ENCODE results near the gene LRRC14B.
A peak's percentile ranks its signal among the peaks of the same experiment; 100 is the strongest.
"Not testable (repeated sequence)": the region's sequence is repeated elsewhere in the genome, so short reads cannot be mapped to it uniquely, and the experiment has no call there.

Gene LRRC14B

GRCh38 chr5:215256-215655 is 24.0 kb downstream of the LRRC14B start:
- H3K4me1 ChIP-seq (ENCODE audit: control insufficient read depth, insufficient read depth, low read length); H3K9ac ChIP-seq (ENCODE audit: low read length); H3K36me3 ChIP-seq (ENCODE audit: control insufficient read depth, insufficient read depth, low read length); H3K4me3 ChIP-seq (ENCODE audit: low read length); H3K27ac ChIP-seq (ENCODE audit: low read depth, low read length); H3K27me3 ChIP-seq (ENCODE audit: control insufficient read depth, insufficient read depth, low read length): not testable (repeated sequence)

- H3K27me3 ChIP-seq (ENCODE audit: control insufficient read depth, insufficient read depth, low read length); H3K4me1 ChIP-seq (ENCODE audit: control insufficient read depth, insufficient read depth, low read length); H3K9ac ChIP-seq (ENCODE audit: low read length); H3K27ac ChIP-seq (ENCODE audit: low read depth, low read length); H3K36me3 ChIP-seq (ENCODE audit: control insufficient read depth, insufficient read depth, low read length); H3K4me3 ChIP-seq (ENCODE audit: low read length): not testable (repeated sequence)
Observed at GRCh38 chr5:216076-216475, 24.8 kb downstream of the LRRC14B start.

GRCh38 chr5:217494-218456 is 26.5 kb downstream of the LRRC14B start, which contains the start of the genes CCDC127 and SDHA:
Gene CCDC127 (minus strand): TSS chr5:218153. CDS start chr5:216849, 1,304 bp downstream.
Gene SDHA (plus strand): TSS chr5:218320. CDS start chr5:218356, 36 bp downstream.
- Histone ChIP-seq H3K4me3 (ENCODE audit: low read length) (peak within 1 kb of the TSS; percentile 90), H3K9ac (ENCODE audit: low read length) (peak within 1 kb of the TSS; percentile 90), H3K27ac (ENCODE audit: low read depth, low read length) (peak within 1 kb of the TSS; percentile 83)
- not testable (repeated sequence) for H3K36me3 ChIP-seq (ENCODE audit: control insufficient read depth, insufficient read depth, low read length); H3K4me1 ChIP-seq (ENCODE audit: control insufficient read depth, insufficient read depth, low read length); H3K27me3 ChIP-seq (ENCODE audit: control insufficient read depth, insufficient read depth, low read length)

GRCh38 chr5:218457-219291 is 27.4 kb downstream of the LRRC14B start:
- no peaks in the 10 kb centered on the region for H3K4me1 ChIP-seq (ENCODE audit: control insufficient read depth, insufficient read depth, low read length)
- H3K36me3 ChIP-seq (ENCODE audit: control insufficient read depth, insufficient read depth, low read length): no peaks in the 10 kb centered on the region
- H3K27me3 ChIP-seq (ENCODE audit: control insufficient read depth, insufficient read depth, low read length): no peaks in the 10 kb centered on the region
- H3K9ac ChIP-seq (ENCODE audit: low read length): peak overlapping the region; percentile 90
- H3K4me3 ChIP-seq (ENCODE audit: low read length): peak overlapping the region; percentile 90
- H3K27ac ChIP-seq (ENCODE audit: low read depth, low read length): peak overlapping the region; percentile 83

GRCh38 chr5:219460-219863 is 28.2 kb downstream of the LRRC14B start:
- H3K27me3 ChIP-seq (ENCODE audit: control insufficient read depth, insufficient read depth, low read length): no peaks in the 10 kb centered on the region
- H3K36me3 ChIP-seq (ENCODE audit: control insufficient read depth, insufficient read depth, low read length): no peaks in the 10 kb centered on the region
- no peaks in the 10 kb centered on the region for H3K4me1 ChIP-seq (ENCODE audit: control insufficient read depth, insufficient read depth, low read length)
- peak overlapping the region; percentile 1 for H3K9ac ChIP-seq (ENCODE audit: low read length)
- H3K27ac ChIP-seq (ENCODE audit: low read depth, low read length): no peak overlapping the region
- peak overlapping the region; percentile 90 for H3K4me3 ChIP-seq (ENCODE audit: low read length)

GRCh38 chr5:219991-220390 is 28.7 kb downstream of the LRRC14B start:
- no peaks in the 10 kb centered on the region for H3K27me3 ChIP-seq (ENCODE audit: control insufficient read depth, insufficient read depth, low read length)
- H3K9ac ChIP-seq (ENCODE audit: low read length): peak overlapping the region; percentile 1
- no peak overlapping the region for H3K27ac ChIP-seq (ENCODE audit: low read depth, low read length)
- H3K36me3 ChIP-seq (ENCODE audit: control insufficient read depth, insufficient read depth, low read length): peaks cover under 1% of the 10 kb centered on the region
- no peaks in the 10 kb centered on the region for H3K4me1 ChIP-seq (ENCODE audit: control insufficient read depth, insufficient read depth, low read length)
- peak overlapping the region; percentile 90 for H3K4me3 ChIP-seq (ENCODE audit: low read length)

GRCh38 chr5:222951-223715 is 31.8 kb downstream of the LRRC14B start:
- peaks cover 12% of the 10 kb centered on the region for H3K36me3 ChIP-seq (ENCODE audit: control insufficient read depth, insufficient read depth, low read length)

GRCh38 chr5:223791-224190 is 32.5 kb downstream of the LRRC14B start:
- no peak overlapping the region for H3K27ac ChIP-seq (ENCODE audit: low read depth, low read length)
- no peaks in the 10 kb centered on the region for H3K27me3 ChIP-seq (ENCODE audit: control insufficient read depth, insufficient read depth, low read length)
- no peaks in the 10 kb centered on the region for H3K4me1 ChIP-seq (ENCODE audit: control insufficient read depth, insufficient read depth, low read length)
- peaks cover 16% of the 10 kb centered on the region for H3K36me3 ChIP-seq (ENCODE audit: control insufficient read depth, insufficient read depth, low read length)
- no peak overlapping the region for H3K9ac ChIP-seq (ENCODE audit: low read length)
- no peak overlapping the region for H3K4me3 ChIP-seq (ENCODE audit: low read length)

More at GRCh38 chr5:222951-223715, 31.8 kb downstream of the LRRC14B start:
- H3K27me3 ChIP-seq (ENCODE audit: control insufficient read depth, insufficient read depth, low read length); H3K4me1 ChIP-seq (ENCODE audit: control insufficient read depth, insufficient read depth, low read length); H3K4me3 ChIP-seq (ENCODE audit: low read length); H3K9ac ChIP-seq (ENCODE audit: low read length); H3K27ac ChIP-seq (ENCODE audit: low read depth, low read length): not testable (repeated sequence)

GRCh38 chr5:225334-225733 is 34.0 kb downstream of the LRRC14B start:
- no peak overlapping the region for H3K9ac ChIP-seq (ENCODE audit: low read length)
- H3K4me3 ChIP-seq (ENCODE audit: low read length): no peak overlapping the region
- no peaks in the 10 kb centered on the region for H3K27me3 ChIP-seq (ENCODE audit: control insufficient read depth, insufficient read depth, low read length)
- H3K27ac ChIP-seq (ENCODE audit: low read depth, low read length): no peak overlapping the region
- no peaks in the 10 kb centered on the region for H3K4me1 ChIP-seq (ENCODE audit: control insufficient read depth, insufficient read depth, low read length)
- H3K36me3 ChIP-seq (ENCODE audit: control insufficient read depth, insufficient read depth, low read length): peaks cover 19% of the 10 kb centered on the region

- not testable (repeated sequence) for H3K4me3 ChIP-seq (ENCODE audit: low read length); H3K9ac ChIP-seq (ENCODE audit: low read length); H3K4me1 ChIP-seq (ENCODE audit: control insufficient read depth, insufficient read depth, low read length); H3K27me3 ChIP-seq (ENCODE audit: control insufficient read depth, insufficient read depth, low read length); H3K27ac ChIP-seq (ENCODE audit: low read depth, low read length)
- peaks cover 23% of the 10 kb centered on the region for H3K36me3 ChIP-seq (ENCODE audit: control insufficient read depth, insufficient read depth, low read length)
Observed at GRCh38 chr5:227375-227774, 36.1 kb downstream of the LRRC14B start.

- Histone ChIP-seq H3K4me3 (ENCODE audit: low read length) (no peak overlapping the region), H3K36me3 (ENCODE audit: control insufficient read depth, insufficient read depth, low read length) (peaks cover 25% of the 10 kb centered on the region), H3K27ac (ENCODE audit: low read depth, low read length) (no peak overlapping the region)
Observed at GRCh38 chr5:228886-229285, 37.6 kb downstream of the LRRC14B start.

GRCh38 chr5:230711-231110 is 39.4 kb downstream of the LRRC14B start:
- Histone ChIP-seq H3K27ac (ENCODE audit: low read depth, low read length) (no peak overlapping the region), H3K4me3 (ENCODE audit: low read length) (no peak overlapping the region), H3K36me3 (ENCODE audit: control insufficient read depth, insufficient read depth, low read length) (peaks cover 24% of the 10 kb centered on the region), H3K9ac (ENCODE audit: low read length) (no peak overlapping the region), H3K27me3 (ENCODE audit: control insufficient read depth, insufficient read depth, low read length) (no peaks in the 10 kb centered on the region), H3K4me1 (ENCODE audit: control insufficient read depth, insufficient read depth, low read length) (no peaks in the 10 kb centered on the region)

More at GRCh38 chr5:228886-229285, 37.6 kb downstream of the LRRC14B start:
- Histone ChIP-seq H3K4me1 (ENCODE audit: control insufficient read depth, insufficient read depth, low read length) (no peaks in the 10 kb centered on the region), H3K9ac (ENCODE audit: low read length) (no peak overlapping the region), H3K27me3 (ENCODE audit: control insufficient read depth, insufficient read depth, low read length) (no peaks in the 10 kb centered on the region)

Measured in rectal smooth muscle tissue (tissue), 1 donor.